ENCODE measurements around the gene KLF11. TPM values are rescaled to one million over a fixed set of nuclear protein-coding genes. Genes with fewer than 3 reads are reported as not detected.

The KLF11 gene
- polyA plus RNA-seq, 1 of the 3 experiments (the other 2 are of a cell fraction): 9.5 TPM

- no peaks in the 10 kb centered on the region for H3K36me3 ChIP-seq (replicated peaks in 1 of 2; ENCODE audit: control insufficient read depth in 1 of 2, insufficient read depth in 2 of 2, low read length in 1 of 2)
- H2AFZ ChIP-seq (ENCODE audit: low read depth): no peak overlapping the region
- TF ChIP-seq FOXJ3 (CRISPR knock-in tag; IDR thresholded peaks at IDR 0.05) (no peak), SMC3 (IDR thresholded peaks at IDR 0.05; ENCODE audit: low read depth, low read length) (no peak), RFX5 (IDR thresholded peaks at IDR 0.05; ENCODE audit: low read length) (no peak)
- DNase-seq: no peak
- WGBS (ENCODE audit: low lambda C conversion rate): 96% methylated on average over 14 of the region's 14 CpGs
- no peaks in the 10 kb centered on the region for H3K9me2 ChIP-seq
- H3K4me3 ChIP-seq (ENCODE audit: low read depth in 2 of 2, low read length in 1 of 2): no peak overlapping the region
- H3K79me2 ChIP-seq (ENCODE audit: insufficient read depth): peaks cover 18% of the 10 kb centered on the region; the same call in 1 of the 2 replicates
- H3K9me3 ChIP-seq: no peaks in the 10 kb centered on the region
- peaks cover 20% of the 10 kb centered on the region for H4K20me1 ChIP-seq (ENCODE audit: insufficient read depth)
- H3K9ac ChIP-seq: no peak overlapping the region
- ChIA-PET POLR2A (no interaction called here), CTCF (interaction anchor here (1.1 to 13.0 kb wide), 4 partner anchors 31 to 242 kb away, joined by 9 to 357 read pairs (median 98); no protein-coding TSS in a partner anchor)
- H3K4me2 ChIP-seq: no peak overlapping the region
- peaks cover 8 to 18% of the 10 kb centered on the region in 2 experiments; a peak in 2 of 4 replicates for H3K4me1 ChIP-seq (ENCODE audit: control insufficient read depth in 1 of 2, insufficient read depth in 2 of 2, low read depth in 1 of 2, low read length in 1 of 2)
- peaks cover 16% of the 10 kb centered on the region for H3F3A ChIP-seq (replicated peaks; ENCODE audit: insufficient read depth)
- H3K27ac ChIP-seq (ENCODE audit: low read depth in 2 of 2, low read length in 1 of 2): no peak overlapping the region
- no peaks in the 10 kb centered on the region for H3K27me3 ChIP-seq (ENCODE audit: insufficient read depth)
These were observed 1.6 kb upstream of the KLF11 start for GRCh38 chr2:10041711-10042110.

GRCh38 chr2:10042301-10043161 lies 819 bp upstream of the KLF11 start:
- no peak overlapping the region; a peak in 1 of 4 replicates for H3K27ac ChIP-seq (ENCODE audit: low read depth in 2 of 2, low read length in 1 of 2)
- TF ChIP-seq USF2 (IDR thresholded peaks at IDR 0.05; ENCODE audit: borderline replicate concordance, low read depth, low read length) (no peak), CTCF (IDR thresholded peaks at IDR 0.05) (no peak), MEF2A (IDR thresholded peaks at IDR 0.05; ENCODE audit: borderline replicate concordance, low read depth) (no peak), TCF12 (IDR thresholded peaks at IDR 0.05) (no peak), EP300 (IDR thresholded peaks at IDR 0.05; ENCODE audit: borderline replicate concordance in 1 of 2, low read depth in 1 of 2, low read length in 1 of 2) (no peak), RXRA (IDR thresholded peaks at IDR 0.05; ENCODE audit: borderline replicate concordance, low read depth) (no peak)
- H3F3A ChIP-seq (replicated peaks; ENCODE audit: insufficient read depth): peaks cover 21% of the 10 kb centered on the region
- 77% methylated on average over 53 of the region's 54 CpGs for WGBS (ENCODE audit: low lambda C conversion rate)
- H2AFZ ChIP-seq (ENCODE audit: low read depth): no peak overlapping the region
- peak overlapping the region; percentile 66; the same call in 1 of the 2 replicates for H3K4me2 ChIP-seq
- peaks cover 27% of the 10 kb centered on the region for H4K20me1 ChIP-seq (ENCODE audit: insufficient read depth)
- peak overlapping the region in 1 of 2 experiments; percentile 30; a peak in 1 of 4 replicates for H3K4me3 ChIP-seq (ENCODE audit: low read depth in 2 of 2, low read length in 1 of 2)
- peaks cover 0 to 1% of the 10 kb centered on the region in 2 experiments for H3K36me3 ChIP-seq (replicated peaks in 1 of 2; ENCODE audit: control insufficient read depth in 1 of 2, insufficient read depth in 2 of 2, low read length in 1 of 2)
- POLR2A ChIA-PET: interaction anchor here (1.9 kb wide), 1 partner anchor 199 kb away, joined by 11 read pairs; the partner anchor contains the start of gene TAF1B
- no peak for DNase-seq
- H3K9ac ChIP-seq: 0 out of 2 replicates have a peak overlapping the region, but pooled peaks have one; percentile 29
- peaks cover 18% of the 10 kb centered on the region; the same call in 1 of the 2 replicates for H3K79me2 ChIP-seq (ENCODE audit: insufficient read depth)
- CTCF ChIA-PET: interaction anchor here (0.7 to 13.0 kb wide), 6 partner anchors 30 to 702 kb away, joined by 3 to 357 read pairs (median 98); no protein-coding TSS in a partner anchor
- H3K27me3 ChIP-seq (ENCODE audit: insufficient read depth): no peaks in the 10 kb centered on the region
- peaks cover 6 to 13% of the 10 kb centered on the region in 2 experiments; a peak in 1 of 4 replicates for H3K4me1 ChIP-seq (ENCODE audit: control insufficient read depth in 1 of 2, insufficient read depth in 2 of 2, low read depth in 1 of 2, low read length in 1 of 2)
- H3K9me2 ChIP-seq: no peaks in the 10 kb centered on the region
- H3K9me3 ChIP-seq: no peaks in the 10 kb centered on the region
